ENCODE measurements around the gene GNAI3. TPM values are rescaled to one million over a fixed set of nuclear protein-coding genes. Genes with fewer than 3 reads are reported as not detected.
A peak's percentile ranks its signal among the peaks of the same experiment; 100 is the strongest.

The GNAI3 gene
- total and polyA plus RNA-seq, 2 of the 13 experiments (the other 11 are each of a cell fraction or from before 2014, with no cell fraction given), result 4.3 to 9.0 TPM

GRCh38 chr1:109632671-109633346 lies 84.4 kb downstream of the GNAI3 start:
- ChIA-PET POLR2A (no interaction called here), CTCF (ENCODE audit: low intra/inter-chr PET ratio, low total read pairs) (no interaction called here)
- FAIRE-seq (no peak), ATAC-seq (no peak), DNase-seq (ENCODE audit: low spot score) (no peak)
- H3K4me2 ChIP-seq (ENCODE audit: low read depth, low read length), result no peak overlapping the region
- no TSS peak for BruUV-seq (replicated peaks)
- TF ChIP-seq ZBTB2 (CRISPR knock-in tag; IDR thresholded peaks at IDR 0.05; ENCODE audit: low read depth) (no peak), AGO2 (optimal IDR thresholded peaks at IDR 0.05; ENCODE audit: low read depth, low read length) (peak; percentile 51), DDIT3 (CRISPR knock-in tag; IDR thresholded peaks at IDR 0.05) (no peak), POLR2G (IDR thresholded peaks at IDR 0.05; ENCODE audit: low read depth, low read length) (0 out of 2 replicates have a peak, but pooled peaks have one; percentile 14), ZNF276 (CRISPR knock-in tag; IDR thresholded peaks at IDR 0.05; ENCODE audit: low read depth) (no peak), ZNF672 (CRISPR knock-in tag; IDR thresholded peaks at IDR 0.05) (no peak)
- H3K9ac ChIP-seq (ENCODE audit: insufficient read depth, low read depth, low read length), result no peak overlapping the region
- H3K79me2 ChIP-seq (ENCODE audit: insufficient read depth, low read length), result no peaks in the 10 kb centered on the region
- H2AFZ ChIP-seq (ENCODE audit: low read length), result no peak overlapping the region
- peaks cover 26 to 37% of the 10 kb centered on the region in 2 experiments for H3K36me3 ChIP-seq (replicated peaks in 1 of 2; ENCODE audit: control insufficient read depth in 1 of 2, insufficient read depth in 2 of 2, low read length in 2 of 2)
- H3K27me3 ChIP-seq (ENCODE audit: control insufficient read depth in 1 of 2, insufficient read depth in 2 of 2, low read length in 2 of 2), result no peaks in the 10 kb centered on the region
- H3K9me3 ChIP-seq (ENCODE audit: low read length), result no peaks in the 10 kb centered on the region
- in situ Hi-C loops (cut with HindIII; ENCODE audit: extremely low pct_ligation_motif_present, low pct_unique_long_range_greater_than_20kb) (no loop called here), intact Hi-C loops (cut with micrococcal nuclease; ENCODE audit: unreplicated experiment) (no loop called here)
- H3K4me1 ChIP-seq (ENCODE audit: insufficient read depth, low read length), result peaks cover 27% of the 10 kb centered on the region
- no peaks in the 10 kb centered on the region for H4K20me1 ChIP-seq (ENCODE audit: insufficient read depth, low read length)
- H3K27ac ChIP-seq (ENCODE audit: extremely low read length, insufficient read depth, low read length), result no peak overlapping the region
- no peak overlapping the region for H3K4me3 ChIP-seq (replicated peaks in 1 of 3; ENCODE audit: insufficient read depth in 1 of 3, low read depth in 2 of 3, low read length in 3 of 3)
- WGBS (ENCODE audit: low lambda C conversion rate), result 73% methylated on average over 4 of the region's 5 CpGs
